HG03135 (cell line): ENCODE results near the gene STK16.
A peak's percentile ranks its signal among the peaks of the same experiment; 100 is the strongest.
"Not testable (repeated sequence)": the region's sequence is repeated elsewhere in the genome, so short reads cannot be mapped to it uniquely, and the experiment has no call there.

Source experiments
- ATAC-seq: cut with Tn5 transposase; IDR thresholded peaks from one replicate; pipeline ENCODE4 v1.9.1; 2021; ENCODE audit warnings: mild to moderate bottlenecking, moderate library complexity; ENCODE audit not compliant: unreplicated experiment

STK16 gene

GRCh38 chr2:219243291-219243761, 2.0 kb upstream of the STK16 start:
- ATAC-seq = no peak

DNA sequence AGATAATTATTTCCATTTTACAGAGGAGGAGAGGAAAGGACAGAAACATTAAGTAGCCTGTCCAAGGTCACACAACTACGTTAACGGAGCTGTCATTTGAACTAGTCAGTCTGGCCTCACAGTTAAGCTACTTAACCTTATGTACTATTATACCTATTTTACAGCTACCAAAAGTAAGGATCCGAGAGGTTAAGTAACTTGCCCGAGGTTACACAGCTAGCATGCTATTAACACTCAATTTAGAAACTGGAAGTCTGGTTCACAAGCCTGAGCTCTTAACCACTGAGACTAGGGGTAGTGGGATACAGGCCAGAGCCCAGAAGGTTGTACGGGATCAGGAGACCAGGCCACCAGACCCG, 511 bp upstream of the STK16 start:
- ATAC-seq = no peak

DNA sequence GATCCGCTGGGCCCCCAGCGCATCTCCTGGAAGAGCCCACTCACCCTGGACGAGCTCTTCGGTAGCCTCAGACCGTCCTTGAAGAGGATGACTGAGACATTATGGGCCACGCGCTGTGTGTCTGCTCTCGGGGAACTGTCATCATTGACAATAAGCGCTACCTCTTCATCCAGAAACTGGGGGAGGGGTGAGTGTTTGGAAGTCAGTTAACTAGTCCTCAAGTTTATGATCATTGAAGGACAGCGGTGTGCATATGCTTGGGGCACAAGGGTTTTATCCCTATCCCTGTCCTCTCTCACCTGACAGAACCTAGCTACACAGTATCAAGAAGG, 586 bp downstream of the STK16 start:
- no peak for ATAC-seq

DNA sequence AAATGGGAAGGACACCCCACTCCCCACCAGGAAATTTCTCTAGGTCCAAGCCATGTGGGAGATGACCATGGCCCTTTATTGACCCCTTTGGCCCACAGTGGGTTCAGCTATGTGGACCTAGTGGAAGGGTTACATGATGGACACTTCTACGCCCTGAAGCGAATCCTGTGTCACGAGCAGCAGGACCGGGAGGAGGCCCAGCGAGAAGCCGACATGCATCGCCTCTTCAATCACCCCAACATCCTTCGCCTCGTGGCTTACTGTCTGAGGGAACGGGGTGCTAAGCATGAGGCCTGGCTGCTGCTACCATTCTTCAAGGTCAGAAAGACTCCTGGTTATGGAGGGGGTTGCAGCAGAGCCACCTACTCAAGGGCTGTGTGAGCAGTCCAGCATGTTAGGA, 1.3 kb downstream of the STK16 start:
- no peak for ATAC-seq

DNA sequence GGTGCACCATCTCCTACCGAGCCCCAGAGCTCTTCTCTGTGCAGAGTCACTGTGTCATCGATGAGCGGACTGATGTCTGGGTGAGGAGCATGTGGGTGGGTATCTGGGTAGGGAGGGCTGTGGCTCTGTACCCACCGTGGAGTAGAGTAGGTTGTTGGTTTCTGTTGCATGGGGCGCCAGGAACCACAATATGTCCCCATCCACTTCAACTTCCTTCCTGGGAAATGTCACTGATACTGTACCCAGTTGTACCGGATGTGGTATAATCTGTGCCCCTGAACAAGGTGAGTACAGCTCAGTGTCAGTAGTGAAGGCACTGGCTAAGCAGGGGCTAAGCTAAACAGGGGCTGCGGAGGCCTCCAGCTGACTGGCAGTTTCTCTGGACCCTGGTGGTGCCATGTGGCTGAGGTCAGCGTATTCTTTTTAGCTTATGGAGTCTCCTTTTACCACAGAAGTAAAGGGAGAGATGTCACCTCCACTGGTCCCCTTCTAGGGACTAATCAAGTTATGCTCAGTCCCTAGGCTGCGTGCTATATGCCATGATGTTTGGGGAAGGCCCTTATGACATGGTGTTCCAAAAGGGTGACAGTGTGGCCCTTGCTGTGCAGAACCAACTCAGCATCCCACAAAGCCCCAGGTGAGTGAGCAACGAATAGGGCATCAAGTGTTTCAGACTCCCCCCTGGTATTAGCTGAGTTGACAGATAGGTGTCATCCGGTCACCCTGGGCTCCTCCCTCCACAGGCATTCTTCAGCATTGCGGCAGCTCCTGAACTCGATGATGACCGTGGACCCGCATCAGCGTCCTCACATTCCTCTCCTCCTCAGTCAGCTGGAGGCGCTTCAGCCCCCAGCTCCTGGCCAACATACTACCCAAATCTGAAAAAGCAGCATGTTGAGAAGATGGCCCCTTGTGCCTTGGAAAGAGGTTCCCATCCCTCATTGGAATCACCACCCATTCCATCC, 2.7 kb downstream of the STK16 start:
- ATAC-seq = no peak

DNA sequence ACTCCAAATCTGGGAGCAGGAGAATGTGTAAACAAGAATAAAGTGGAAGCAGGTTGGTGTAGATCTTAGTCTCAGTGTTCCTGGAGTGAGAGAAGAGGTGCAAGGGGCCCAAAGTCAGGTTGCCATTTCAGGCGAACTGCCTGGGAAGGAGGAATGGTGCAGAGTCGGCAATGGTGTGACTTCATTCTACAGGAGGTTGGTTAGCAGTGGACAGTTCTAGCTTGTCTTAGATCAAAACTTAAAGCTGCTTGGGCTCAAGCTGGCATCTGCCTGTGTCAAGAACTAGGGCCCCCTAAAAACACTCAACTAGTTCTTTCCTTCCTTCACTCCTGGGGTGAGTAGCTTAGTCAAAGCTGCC, 3.5 kb downstream of the STK16 start:
- ATAC-seq = no peak

GRCh38 chr2:219249203-219249980, 4.1 kb downstream of the STK16 start:
- ATAC-seq = peak; percentile 42

DNA sequence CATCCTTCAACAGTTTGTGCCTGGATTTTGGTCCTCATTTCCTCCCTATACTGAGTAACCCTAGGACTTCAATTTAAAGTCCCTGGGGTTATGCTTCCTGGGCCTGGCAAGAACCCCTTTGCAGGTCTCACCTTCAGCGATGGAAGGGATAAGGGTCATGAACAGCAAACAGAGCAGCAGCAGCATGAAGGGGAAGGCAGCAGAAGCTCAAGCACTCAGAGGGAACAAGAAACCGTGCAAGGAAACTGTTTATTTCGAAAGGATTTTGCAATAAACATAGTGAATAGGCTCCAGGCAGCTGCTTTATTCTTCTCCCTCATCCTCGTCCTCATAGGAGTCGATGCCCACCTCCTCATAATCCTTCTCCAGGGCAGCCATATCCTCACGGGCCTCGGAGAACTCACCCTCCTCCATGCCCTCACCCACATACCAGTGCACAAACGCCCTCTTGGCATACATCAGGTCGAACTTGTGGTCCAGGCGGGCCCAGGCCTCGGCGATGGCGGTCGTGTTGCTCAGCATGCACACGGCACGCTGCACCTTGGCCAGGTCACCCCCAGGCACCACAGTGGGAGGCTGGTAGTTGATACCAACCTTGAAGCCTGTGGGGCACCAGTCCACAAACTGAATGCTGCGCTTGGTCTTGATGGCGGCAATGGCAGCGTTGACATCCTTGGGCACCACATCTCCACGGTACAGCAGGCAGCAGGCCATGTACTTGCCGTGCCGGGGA, 4.9 kb downstream of the STK16 start:
- ATAC-seq = no peak

GRCh38 chr2:219251656-219252055, 6.4 kb downstream of the STK16 start:
- ATAC-seq = no peak

- no peak for ATAC-seq
These were observed 6.8 kb downstream of the STK16 start for GRCh38 chr2:219252084-219252483.

DNA sequence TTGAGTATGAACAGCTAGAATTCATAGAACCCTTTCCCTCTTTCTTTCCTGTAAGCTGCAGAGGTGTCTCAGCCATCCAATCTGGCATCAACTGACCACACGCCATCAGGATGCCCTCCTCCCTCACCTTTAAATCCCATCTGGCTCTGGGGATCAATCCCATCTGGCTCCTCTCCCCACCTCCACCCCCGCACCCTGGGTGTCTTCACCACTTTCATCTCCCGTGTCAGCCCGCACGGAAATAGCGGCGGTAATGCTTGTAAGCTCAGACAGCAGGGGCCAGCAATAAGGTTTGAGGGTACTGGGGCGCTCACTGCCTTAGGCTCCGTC, 7.3 kb downstream of the STK16 start:
- no peak for ATAC-seq

GRCh38 chr2:219252900-219253752, 7.8 kb downstream of the STK16 start, which contains the start of gene TUBA4B:
Gene TUBA4B, plus strand, starts transcription at chr2:219253243. Its CDS starts 165 bp downstream, at chr2:219253408.
- ATAC-seq = peak; percentile 13

GRCh38 chr2:219253753-219254589, 8.7 kb downstream of the STK16 start, which contains the start of gene TUBA4A:
Gene TUBA4A, minus strand, starts transcription at chr2:219253918. Its CDS starts 60 bp downstream, at chr2:219253858.
- ATAC-seq = peak; percentile 56

DNA sequence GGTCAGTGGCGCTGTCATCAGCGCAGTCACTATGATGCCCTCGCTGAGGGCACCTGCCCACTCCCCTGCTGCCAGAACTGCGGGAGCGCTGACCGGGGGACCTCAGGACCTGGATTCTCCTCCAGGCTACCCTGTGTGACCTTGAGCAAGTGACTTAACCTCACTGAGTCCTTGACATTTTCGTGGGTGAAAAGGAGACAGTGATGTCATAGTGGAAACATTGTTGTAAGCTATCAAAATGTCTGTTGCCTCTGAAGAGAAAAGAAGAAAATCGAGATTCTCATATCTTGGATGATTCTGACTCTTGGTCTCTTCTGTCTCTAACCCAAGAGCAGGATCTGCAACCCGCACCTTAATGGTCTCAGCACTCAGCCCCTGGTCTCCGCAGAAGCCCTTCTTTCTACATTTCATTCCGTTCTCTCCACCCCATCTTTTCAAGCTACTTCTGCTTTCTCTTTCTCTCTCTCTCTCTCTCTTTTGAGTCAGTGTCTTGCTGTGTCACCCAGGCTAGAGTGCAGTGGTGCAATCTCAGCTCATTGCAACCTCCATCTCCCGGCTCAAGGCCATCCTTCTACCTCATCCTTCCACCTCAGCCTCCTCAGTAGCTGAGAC, 9.4 kb downstream of the STK16 start:
- ATAC-seq = peak; percentile 38

GRCh38 chr2:219258942-219259341, 13.7 kb downstream of the STK16 start:
- ATAC-seq = not testable (repeated sequence)

DNA sequence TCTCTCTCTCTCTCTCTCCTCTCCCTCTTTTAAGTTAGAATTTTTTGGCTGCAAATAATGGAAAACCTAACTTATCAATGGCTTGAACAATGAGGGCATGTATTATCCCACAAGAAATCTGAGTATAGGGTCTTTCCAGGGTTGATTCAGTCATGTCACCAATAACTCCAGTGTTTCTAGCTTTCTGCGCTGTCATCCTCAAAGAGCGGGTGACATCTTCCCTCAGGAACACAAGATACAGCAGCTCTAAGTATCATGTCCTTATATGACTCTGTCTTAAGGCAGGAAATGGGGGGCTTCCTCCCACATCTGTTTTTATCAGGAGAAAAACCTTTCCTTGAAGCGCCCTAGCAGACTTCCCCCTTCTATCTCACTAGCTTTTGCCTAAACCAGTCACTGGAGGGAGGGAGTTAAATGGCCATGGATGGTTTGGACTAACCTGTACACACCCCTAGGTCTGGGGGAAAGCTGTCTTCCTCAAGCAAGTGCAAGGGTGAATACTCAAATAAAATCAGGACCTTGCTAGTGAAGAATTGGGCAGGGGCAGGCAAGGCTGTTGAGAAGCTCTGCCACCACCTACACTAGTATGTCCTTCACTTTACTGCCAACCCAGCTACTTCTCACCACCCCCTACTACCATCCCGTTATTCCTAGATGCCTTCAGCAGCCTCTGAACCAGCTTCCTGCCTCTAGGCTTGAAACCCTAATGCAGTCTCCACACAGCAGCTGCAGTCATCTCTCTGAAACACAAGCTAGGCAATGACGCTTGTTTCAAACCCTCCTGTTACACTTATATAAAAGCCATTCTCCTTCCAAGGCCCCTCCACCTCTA, 16.0 kb downstream of the STK16 start:
- ATAC-seq = no peak

DNA sequence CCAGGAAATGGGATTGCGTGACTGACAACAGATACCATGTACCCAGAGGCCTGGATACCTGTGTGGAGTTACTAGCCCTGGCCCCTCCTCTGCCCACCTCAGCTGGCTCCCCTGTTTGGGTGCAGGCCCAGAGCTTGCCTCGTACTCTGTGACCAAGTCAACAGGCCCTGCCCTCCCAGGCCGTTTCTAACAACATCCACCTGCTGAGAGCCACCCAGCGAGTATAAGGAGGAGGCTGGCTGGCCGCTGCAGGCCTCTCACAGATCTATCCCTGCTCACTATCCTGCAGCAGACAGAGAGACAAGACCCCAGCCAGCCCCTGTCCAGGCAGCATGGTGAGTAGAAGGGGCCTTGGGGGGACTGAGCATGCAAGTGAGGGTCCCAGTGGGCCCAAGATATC, 21.0 kb downstream of the STK16 start:
- ATAC-seq = no peak

GRCh38 chr2:219266886-219267285, 21.6 kb downstream of the STK16 start:
- no peak for ATAC-seq
